K562 (cell line): Measurements from ENCODE around the gene PCDHB2. TPM values are rescaled to one million over a fixed set of nuclear protein-coding genes. Genes with fewer than 3 reads are reported as not detected.

Experiments used
- ATAC-seq: fragments of 200-7000 bp; cut with Tn5 transposase; 3 replicates; pipeline ENCODE4 v1.9.1; 2020; ENCODE audit warnings: moderate library complexity
- BruUV-seq: library from RNA; stranded (reverse); fragments of 400-500 nt; replicated peaks from 2 replicates; lab custom pipeline; 2021; lab: Mats Ljungman, UMichigan
- CTCF ChIA-PET: fragments of 300-600 bp; formaldehyde crosslinking; extraction: SDS; loops from one replicate; lab custom pipeline; 2021; ENCODE audit warnings: low intra/inter-chr PET ratio; lab: Yijun Ruan, JAX
- POLR2A ChIA-PET: fragments of 300-600, 350-650 bp; sonication (Branson Sonifier 250); formaldehyde crosslinking; extraction: SDS; loops from one replicate; lab custom pipeline; 2021; ENCODE audit warnings: antibody characterized with exemption, inconsistent platforms; lab: Yijun Ruan, JAX
- DNase-seq, 4 experiments: peaks; one replicate each; pipeline versions ENCODE4 v3.0.0 to v3.0.0-alpha.2; 2011 to 2018; ENCODE audit warnings: low spot score in 3 of 4, mixed read lengths in 3 of 4; ENCODE audit errors: extremely low read depth in 1 of 4
- FAIRE-seq: peaks from 2 replicates; lab custom pipeline; 2011; peaks lifted over from hg19 to GRCh38; lab: Jason Lieb, UNC
- H2AFZ ChIP-seq: 2 replicates; pipeline ENCODE4 v1.6.0; 2011; ENCODE audit warnings: low read depth, low read length, control low read depth, inconsistent platforms
- H3K27ac ChIP-seq: fragments of 200-600 bp; 3 replicates; pipeline ENCODE4 v1.8.0; 2011; ENCODE audit warnings: low read depth, mild to moderate bottlenecking, control low read depth, inconsistent platforms, low read length, moderate library complexity, mixed read lengths; ENCODE audit errors: extremely low read depth
- H3K27me3 ChIP-seq, 2 experiments: fragments of 300-600 bp in 1 of 2; 2 replicates in 1 of 2; 3 replicates in 1 of 2; pipeline versions ENCODE4 v1.6.0 to v1.8.0; 2011; ENCODE audit warnings: inconsistent platforms in 2 of 2, low read length in 2 of 2, mild to moderate bottlenecking in 1 of 2, mixed read lengths in 1 of 2, moderate library complexity in 1 of 2; ENCODE audit not compliant: control insufficient read depth in 2 of 2, insufficient read depth in 2 of 2
- H3K36me3 ChIP-seq: fragments of 300-600 bp; 3 replicates; pipeline ENCODE4 v1.8.0; 2011; ENCODE audit warnings: mild to moderate bottlenecking, low read length, inconsistent platforms; ENCODE audit not compliant: control insufficient read depth, insufficient read depth
- H3K4me1 ChIP-seq, 2 experiments: fragments of 200-600 bp in 1 of 2; replicated peaks in 1 of 2; 2 replicates in 1 of 2; 3 replicates in 1 of 2; pipeline versions ENCODE4 v1.5.1 to v1.8.0; 2011; ENCODE audit warnings: inconsistent platforms in 2 of 2, low read length in 2 of 2, mild to moderate bottlenecking in 1 of 2, mixed read lengths in 1 of 2, moderate library complexity in 1 of 2; ENCODE audit not compliant: control insufficient read depth in 2 of 2, insufficient read depth in 2 of 2
- H3K4me2 ChIP-seq: 2 replicates; pipeline ENCODE4 v1.6.1; 2011; ENCODE audit warnings: low read length, control low read depth, inconsistent platforms, mixed read lengths; ENCODE audit not compliant: insufficient read depth
- H3K4me3 ChIP-seq: fragments of 200-600 bp; sonication (generic), shearing (Covaris generic); 2 replicates; pipeline ENCODE4 v1.5.1; 2016; ENCODE audit warnings: control low read depth, inconsistent platforms
- H3K79me2 ChIP-seq: fragments of 200-600 bp; 3 replicates; pipeline ENCODE4 v1.8.0; 2011; ENCODE audit warnings: low read length, inconsistent platforms; ENCODE audit not compliant: control insufficient read depth, insufficient read depth
- H3K9ac ChIP-seq, 2 experiments: 2 replicates each; pipeline versions ENCODE4 v1.6.0 to v1.6.1; 2011; ENCODE audit warnings: low read depth in 2 of 2, low read length in 2 of 2, control low read depth in 1 of 2, inconsistent platforms in 1 of 2, mild to moderate bottlenecking in 1 of 2, mixed read lengths in 1 of 2; ENCODE audit not compliant: insufficient read depth in 1 of 2
- H3K9me1 ChIP-seq: one replicate; pipeline ENCODE4 v1.6.0; 2011; ENCODE audit warnings: inconsistent platforms, mild to moderate bottlenecking, low read length, moderate library complexity; ENCODE audit not compliant: control insufficient read depth, insufficient read depth
- H3K9me3 ChIP-seq: replicated peaks from 2 replicates; pipeline ENCODE4 v1.5.1; 2011; ENCODE audit warnings: low read depth, low read length, inconsistent platforms; ENCODE audit not compliant: control insufficient read depth, insufficient read depth
- H4K20me1 ChIP-seq: replicated peaks from 2 replicates; pipeline ENCODE4 v1.6.1; 2011; ENCODE audit warnings: low read length, inconsistent platforms, mixed read lengths; ENCODE audit not compliant: control insufficient read depth, insufficient read depth
- NRF1 ChIP-seq, 2 experiments: fragments of 450-650 bp; IDR thresholded peaks in 1 of 2; conservative IDR thresholded peaks in 1 of 2; 2 replicates each; pipeline ENCODE4 v1.6.1; 2014; ENCODE audit warnings: mild to moderate bottlenecking in 2 of 2
- RAD21 ChIP-seq, 2 experiments: fragments of 250-450 bp in 1 of 2; fragments of 450-650 bp in 1 of 2; sonication (Bioruptor Pico) in 1 of 2; formaldehyde crosslinking in 1 of 2; IDR thresholded peaks in 1 of 2; conservative IDR thresholded peaks in 1 of 2; 2 replicates each; pipeline versions ENCODE4 v1.4.0 to v1.8.0; 2020 to 2022; ENCODE audit warnings: mild to moderate bottlenecking in 2 of 2, moderate library complexity in 1 of 2
- RFX1 ChIP-seq: fragments of 450-650 bp; IDR thresholded peaks from 2 replicates; pipeline ENCODE4 v1.6.1; 2016; ENCODE audit warnings: mild to moderate bottlenecking, moderate library complexity
- WGBS: fragments of 100-300 bp; shearing (Covaris generic); methylation state at CpG from one replicate; pipeline ENCODE4 v1.1.6; 2016; ENCODE audit warnings: low coverage, mixed read lengths; ENCODE audit not compliant: insufficient coverage; ENCODE audit errors: missing lambda C conversion rate; 5-methylcytosine and 5-hydroxymethylcytosine counted together
- in situ Hi-C: fragments of 300-500 bp; cut with MboI; formaldehyde crosslinking; loops from 4 replicates; pipeline ENCODE4 v1.15.0; 2018; ENCODE audit warnings: inconsistent platforms, mixed read lengths
- intact Hi-C: fragments of 100-400 bp; cut with micrococcal nuclease; formaldehyde crosslinking; loops from 2 replicates; pipeline ENCODE4 v1.14.2; 2022
- polyA plus RNA-seq, 8 experiments: library from polyadenylated mRNA; depleted of rRNA in 4 of 8; stranded (reverse) in 5 of 8; unstranded in 3 of 8; fragments of >200 nt; fragmentation: Nextera tagmentation in 2 of 8; fragmentation: Illumina TruSeq in 1 of 8; extraction: Ambion mirVana in 2 of 8; extraction: Trizol in 1 of 8; gene quantifications; 2 replicates each; pipeline versions ENCODE4 v1.2.1 to v1.2.3, GENCODE V29; 2011 to 2014; ENCODE audit warnings: inconsistent platforms in 1 of 8, missing spikeins in 1 of 8
- total RNA-seq, 7 experiments: library from RNA; depleted of rRNA in 6 of 7; stranded (reverse); fragments of >200 nt in 6 of 7; fragmentation: Illumina TruSeq in 2 of 7; extraction: Trizol in 2 of 7; gene quantifications; 2 replicates each; pipeline versions ENCODE4 v1.2.1 to v1.2.3, GENCODE V29; 2011 to 2021; ENCODE audit warnings: low replicate concordance in 1 of 7
- TF ChIP-seq, protein P1 (sequence below), 3 experiments: IDR thresholded peaks in 2 of 3; conservative IDR thresholded peaks in 1 of 3; 2 replicates each; pipeline ENCODE4 v1.5.1; 2011 to 2012; ENCODE audit warnings: low read length in 3 of 3, mild to moderate bottlenecking in 3 of 3, control low read depth in 2 of 3, improper control_type of control experiment in 1 of 3, inconsistent platforms in 1 of 3, low read depth in 1 of 3, mixed read lengths in 1 of 3, moderate library complexity in 1 of 3; ENCODE audit not compliant: insufficient read depth in 2 of 3
- TF ChIP-seq, protein P2 (sequence below): fragments of 250-450 bp; sonication (Bioruptor Pico); IDR thresholded peaks from 2 replicates; pipeline ENCODE4 v1.4.0; 2020; ENCODE audit warnings: mild to moderate bottlenecking, moderate library complexity

The PCDHB2 gene
- total and polyA plus RNA-seq, 9 of the 15 experiments (the other 6 are each of a cell fraction or from before 2014, with no cell fraction given), result 0.10 to 0.22 (median 0.17) TPM; not detected in 5

DNA sequence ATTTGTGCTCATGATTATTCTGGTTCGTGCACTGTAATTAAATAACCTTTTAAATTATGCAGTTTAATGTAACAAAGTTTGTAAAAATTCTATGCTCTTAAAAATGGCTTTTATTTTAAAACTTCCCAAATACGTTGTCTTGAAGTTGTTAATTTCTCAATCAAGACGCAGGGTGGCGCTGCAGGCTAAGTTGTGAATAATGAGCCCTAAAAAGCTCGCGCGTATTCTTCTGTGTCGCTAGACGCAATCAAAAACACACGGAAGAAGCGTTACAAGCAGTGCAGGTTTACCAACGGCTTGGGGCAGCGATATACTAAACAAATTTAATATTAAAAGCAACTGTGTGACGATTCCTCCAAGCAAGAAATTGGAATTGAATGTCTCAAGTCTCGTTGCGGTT is 27.1 kb downstream of the PCDHB2 start, which contains the start of gene PCDHB4:
PCDHB4 (plus strand) TSS at position 256 of the 400 bp plus-strand sequence. CDS start 181 bp downstream, outside the sequence.
- peak in 1 of 4 experiments; percentile 34 for DNase-seq
- ChIA-PET CTCF (interaction anchor here (0.6 kb wide), 1 partner anchor 83 kb away, joined by 3 read pairs; no protein-coding TSS in a partner anchor), POLR2A (interaction anchor here (0.6 kb wide), 1 partner anchor 108 kb away, joined by 3 read pairs; no protein-coding TSS in a partner anchor)
- H3K79me2 ChIP-seq, result no peaks in the 10 kb centered on the region
- no peak for FAIRE-seq
- no peak within 1 kb of the TSS for H3K4me2 ChIP-seq
- H3K27me3 ChIP-seq, result no peaks in the 10 kb centered on the region; a peak in 1 of 5 replicates
- intact Hi-C loops, result no loop called here
- BruUV-seq, result no TSS peak
- no peak for ATAC-seq
- TF ChIP-seq, protein P1, sequence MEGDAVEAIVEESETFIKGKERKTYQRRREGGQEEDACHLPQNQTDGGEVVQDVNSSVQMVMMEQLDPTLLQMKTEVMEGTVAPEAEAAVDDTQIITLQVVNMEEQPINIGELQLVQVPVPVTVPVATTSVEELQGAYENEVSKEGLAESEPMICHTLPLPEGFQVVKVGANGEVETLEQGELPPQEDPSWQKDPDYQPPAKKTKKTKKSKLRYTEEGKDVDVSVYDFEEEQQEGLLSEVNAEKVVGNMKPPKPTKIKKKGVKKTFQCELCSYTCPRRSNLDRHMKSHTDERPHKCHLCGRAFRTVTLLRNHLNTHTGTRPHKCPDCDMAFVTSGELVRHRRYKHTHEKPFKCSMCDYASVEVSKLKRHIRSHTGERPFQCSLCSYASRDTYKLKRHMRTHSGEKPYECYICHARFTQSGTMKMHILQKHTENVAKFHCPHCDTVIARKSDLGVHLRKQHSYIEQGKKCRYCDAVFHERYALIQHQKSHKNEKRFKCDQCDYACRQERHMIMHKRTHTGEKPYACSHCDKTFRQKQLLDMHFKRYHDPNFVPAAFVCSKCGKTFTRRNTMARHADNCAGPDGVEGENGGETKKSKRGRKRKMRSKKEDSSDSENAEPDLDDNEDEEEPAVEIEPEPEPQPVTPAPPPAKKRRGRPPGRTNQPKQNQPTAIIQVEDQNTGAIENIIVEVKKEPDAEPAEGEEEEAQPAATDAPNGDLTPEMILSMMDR (IDR thresholded peaks at IDR 0.05 in 2 of 3, conservative IDR thresholded peaks at IDR 0.05 in 1 of 3; ENCODE audit: insufficient read depth in 2 of 3, low read depth in 1 of 3, low read length in 3 of 3), result peak; percentile 34 to 48 (median 35); a peak in 2 of 6 replicates
- TF ChIP-seq RFX1 (no peak), NRF1 (conservative IDR thresholded peaks at IDR 0.05 in 1 of 2, IDR thresholded peaks at IDR 0.05 in 1 of 2) (no peak), RAD21 (CRISPR knock-in tag; conservative IDR thresholded peaks at IDR 0.05 in 1 of 2, IDR thresholded peaks at IDR 0.05 in 1 of 2) (peak in 1 of 2 experiments; percentile 18; a peak in 1 of 4 replicates)
- TF ChIP-seq, protein P2, sequence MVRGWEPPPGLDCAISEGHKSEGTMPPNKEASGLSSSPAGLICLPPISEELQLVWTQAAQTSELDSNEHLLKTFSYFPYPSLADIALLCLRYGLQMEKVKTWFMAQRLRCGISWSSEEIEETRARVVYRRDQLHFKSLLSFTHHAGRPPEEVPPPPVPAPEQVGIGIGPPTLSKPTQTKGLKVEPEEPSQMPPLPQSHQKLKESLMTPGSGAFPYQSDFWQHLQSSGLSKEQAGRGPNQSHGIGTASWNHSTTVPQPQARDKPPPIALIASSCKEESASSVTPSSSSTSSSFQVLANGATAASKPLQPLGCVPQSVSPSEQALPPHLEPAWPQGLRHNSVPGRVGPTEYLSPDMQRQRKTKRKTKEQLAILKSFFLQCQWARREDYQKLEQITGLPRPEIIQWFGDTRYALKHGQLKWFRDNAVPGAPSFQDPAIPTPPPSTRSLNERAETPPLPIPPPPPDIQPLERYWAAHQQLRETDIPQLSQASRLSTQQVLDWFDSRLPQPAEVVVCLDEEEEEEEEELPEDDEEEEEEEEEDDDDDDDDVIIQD (CRISPR knock-in tag), result no peak
- H3K4me3 ChIP-seq, result no peak within 1 kb of the TSS
- H3K36me3 ChIP-seq, result no peaks in the 10 kb centered on the region
- H3K9me3 ChIP-seq, result no peaks in the 10 kb centered on the region
- peak within 1 kb of the TSS; percentile 2; the same call in 1 of the 2 replicates for H2AFZ ChIP-seq
- H3K27ac ChIP-seq, result no peak within 1 kb of the TSS
- in situ Hi-C loops, result no loop called here
- WGBS, result 3% methylated on average over 16 of the region's 16 CpGs
- no peak within 1 kb of the TSS for H3K9ac ChIP-seq
- no peaks in the 10 kb centered on the region for H3K4me1 ChIP-seq
- no peaks in the 10 kb centered on the region for H3K9me1 ChIP-seq
- no peaks in the 10 kb centered on the region for H4K20me1 ChIP-seq
